Suppressor macrophage (primary cell): ENCODE data around the gene USH2A.

ENCODE experiments used
- DNase-seq, 4 experiments: peaks; one replicate each; pipeline ENCODE4 v3.0.0-alpha.2; 2020 to 2022

USH2A gene

DNA sequence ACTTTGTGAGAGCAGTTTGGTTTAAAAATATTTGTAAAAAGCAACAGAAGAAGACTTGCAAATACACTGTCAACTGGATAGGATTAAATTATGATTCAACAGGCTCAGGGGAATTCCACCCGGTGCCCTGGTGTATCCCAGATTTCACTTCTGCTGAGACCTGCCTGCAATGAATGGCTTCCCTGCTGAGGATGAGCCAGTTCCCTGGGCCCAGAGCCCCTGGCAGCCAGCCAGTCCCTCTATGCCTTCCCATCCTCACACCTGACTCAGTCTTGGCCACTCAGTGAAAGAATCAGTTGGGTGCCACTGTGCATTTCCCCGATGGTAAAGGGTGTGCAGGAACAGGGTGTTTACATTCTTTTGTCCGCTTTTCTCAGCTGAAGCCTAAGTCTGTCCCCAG is 791.8 kb downstream of the USH2A start:
- no peak for DNase-seq

DNA sequence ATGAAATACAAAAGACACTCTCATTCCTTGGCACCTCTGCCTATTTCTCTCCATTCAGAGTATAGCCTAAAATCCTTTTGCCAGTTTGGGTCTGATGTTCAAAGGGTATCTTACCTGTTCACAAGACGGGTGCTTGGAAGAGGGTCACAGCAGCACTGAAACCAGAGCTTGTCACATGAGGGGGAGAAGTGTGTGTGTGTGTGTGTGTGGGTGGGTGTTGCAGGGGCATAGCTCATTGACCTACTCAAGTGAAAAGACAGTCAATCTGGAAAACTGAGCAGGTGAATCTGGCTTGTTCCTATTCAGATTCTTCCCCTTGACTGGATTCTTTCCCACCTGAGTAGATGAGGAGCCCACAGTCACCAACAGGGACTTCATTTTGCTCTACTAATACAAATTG is 792.2 kb downstream of the USH2A start:
- DNase-seq: no peak

DNA sequence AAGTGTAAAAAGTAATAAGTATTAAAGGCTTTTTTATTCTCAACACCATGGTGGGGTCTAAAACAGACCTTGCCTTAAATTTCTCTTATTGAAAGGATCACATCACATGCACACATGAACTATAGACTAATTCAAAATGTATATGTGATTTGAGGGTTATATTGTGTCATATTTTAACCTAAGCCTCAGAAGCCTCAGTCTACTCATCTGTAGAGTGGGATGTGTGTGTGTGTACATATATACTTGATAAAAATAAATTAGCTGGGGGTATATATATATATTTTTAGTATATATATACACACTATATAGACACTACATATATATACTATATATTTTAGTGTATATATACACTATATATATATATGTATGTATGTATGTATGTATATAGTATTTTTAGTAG is 797.3 kb downstream of the USH2A start:
- no peak for DNase-seq

DNA sequence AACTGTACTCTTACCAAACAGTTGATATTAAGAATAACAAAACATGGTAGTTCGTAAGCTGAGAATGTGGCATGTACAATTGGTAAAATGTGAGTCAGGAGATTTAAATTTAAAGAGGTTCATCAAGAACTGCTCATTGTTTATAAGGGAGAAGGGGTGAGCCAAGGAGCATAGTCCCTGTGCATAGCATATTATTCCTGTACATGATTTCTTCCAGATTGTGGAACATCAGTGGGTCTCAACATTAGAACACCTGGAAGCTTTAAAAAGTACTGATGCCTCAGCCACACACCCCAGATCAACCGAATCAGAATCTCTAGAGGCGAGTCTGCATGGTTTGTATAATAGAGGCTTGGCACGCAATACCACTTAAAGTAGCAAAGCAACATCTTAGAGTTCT is 800.1 kb downstream of the USH2A start:
- no peak for DNase-seq

DNA sequence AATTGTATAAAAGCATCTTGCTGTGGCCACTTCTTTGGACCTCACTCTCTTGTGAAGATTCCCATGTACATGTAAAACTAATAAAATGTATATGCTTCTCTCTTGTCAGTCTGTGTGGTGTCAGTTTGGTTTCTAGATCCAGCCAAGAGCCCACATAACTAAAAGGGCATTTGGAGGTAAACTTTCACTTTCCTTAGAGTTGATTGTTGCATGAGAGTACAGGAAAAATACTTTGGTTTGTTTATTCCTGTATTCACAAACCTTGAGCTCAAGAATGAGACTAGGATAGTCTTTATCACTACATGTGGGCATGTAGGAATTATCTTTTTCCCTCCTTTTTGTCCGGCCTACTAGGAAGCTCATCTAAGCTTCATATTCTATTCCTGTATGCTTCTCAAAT is 805.3 kb downstream of the USH2A start:
- DNase-seq: no peak

GRCh38 chr1:215612391-215612790 is 810.9 kb downstream of the USH2A start:
- no peak for DNase-seq

GRCh38 chr1:215608646-215609045 is 814.6 kb downstream of the USH2A start:
- no peak for DNase-seq

GRCh38 chr1:215607412-215607811 is 815.8 kb downstream of the USH2A start:
- DNase-seq: no peak

DNA sequence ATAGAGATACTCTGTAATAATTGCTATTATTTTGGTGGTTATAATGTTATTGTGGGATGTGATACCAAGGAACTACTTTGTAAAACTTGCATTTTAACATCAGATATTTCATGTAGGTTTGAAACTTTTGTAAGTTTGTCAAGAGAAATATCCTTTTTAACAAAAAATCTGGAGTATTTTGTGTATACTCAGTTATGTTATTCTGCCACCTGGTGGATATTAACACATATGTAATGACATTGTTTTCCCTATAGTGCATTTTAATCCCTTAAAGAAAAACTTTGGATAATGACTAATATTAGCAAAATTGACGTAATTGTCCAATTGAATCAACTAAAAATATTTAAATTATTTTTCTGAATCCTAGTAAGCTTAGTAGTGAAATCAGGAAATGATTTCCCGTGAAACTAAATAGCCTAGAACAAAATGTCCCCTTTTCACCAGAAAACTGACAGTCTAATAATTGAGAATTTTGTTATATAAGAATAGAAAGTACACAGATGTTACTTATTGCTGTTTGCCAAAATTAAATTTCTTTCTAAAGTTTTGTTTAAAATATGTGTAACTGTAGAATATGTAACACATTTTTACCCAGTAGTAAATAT is 816.6 kb downstream of the USH2A start:
- DNase-seq: peak in 2 of 4 experiments; percentile 31 to 41

- DNase-seq: no peak
Measured at GRCh38 chr1:215606036-215606435, 817.2 kb downstream of the USH2A start.

DNA sequence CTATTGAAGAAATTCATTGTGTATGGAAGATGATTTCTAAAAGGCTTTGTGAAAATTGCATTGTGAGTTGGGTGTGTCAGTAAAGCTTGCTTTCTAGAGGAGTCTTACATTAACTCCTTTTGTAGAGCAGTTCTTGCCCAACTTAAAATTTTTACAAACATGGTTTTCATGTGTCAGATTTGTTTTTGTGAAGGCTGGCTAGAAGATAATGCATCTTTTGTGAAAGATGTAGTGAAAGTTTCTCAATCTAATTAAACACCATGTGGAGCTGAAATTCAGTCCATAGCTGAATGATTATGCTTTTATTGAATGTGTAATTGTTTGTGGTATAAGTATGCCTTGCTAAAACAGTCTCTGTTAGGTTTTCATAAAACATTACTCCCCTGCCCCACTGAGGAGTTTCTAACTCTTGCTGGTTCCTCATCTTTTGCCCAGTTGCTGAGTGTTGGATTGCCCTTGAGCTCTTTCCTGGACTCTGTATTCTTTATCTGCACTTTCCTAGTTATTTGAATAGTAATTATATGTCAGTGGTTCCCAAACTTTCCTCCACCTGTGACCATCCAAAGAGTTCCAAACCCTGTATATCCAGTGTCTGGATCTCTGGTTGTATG is 818.1 kb downstream of the USH2A start:
- DNase-seq: no peak

- no peak for DNase-seq
Measured at GRCh38 chr1:215603319-215603718, 819.9 kb downstream of the USH2A start.

GRCh38 chr1:215601276-215601675 is 822.0 kb downstream of the USH2A start:
- no peak for DNase-seq

DNA sequence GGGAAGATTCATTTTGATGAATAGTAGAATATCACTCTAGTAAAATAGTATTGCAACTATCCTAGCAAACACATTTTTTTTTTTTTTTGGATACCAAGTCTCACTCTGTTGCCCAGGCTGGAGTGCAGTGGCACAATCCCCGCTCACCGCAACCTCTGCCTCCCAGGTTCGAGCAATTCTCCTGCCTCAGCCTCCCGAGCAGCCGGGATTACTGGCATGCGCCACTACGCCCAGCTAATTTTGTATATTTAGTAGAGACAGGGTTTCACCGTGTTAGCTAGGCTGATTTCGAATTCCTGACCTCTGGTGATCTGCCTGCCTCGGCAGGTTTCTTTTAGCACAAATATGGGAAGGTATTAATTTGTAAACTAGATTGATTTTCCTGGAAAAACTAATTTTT is 822.4 kb downstream of the USH2A start:
- no peak for DNase-seq

- DNase-seq: no peak
Measured at GRCh38 chr1:215600258-215600792, 822.9 kb downstream of the USH2A start.

DNA sequence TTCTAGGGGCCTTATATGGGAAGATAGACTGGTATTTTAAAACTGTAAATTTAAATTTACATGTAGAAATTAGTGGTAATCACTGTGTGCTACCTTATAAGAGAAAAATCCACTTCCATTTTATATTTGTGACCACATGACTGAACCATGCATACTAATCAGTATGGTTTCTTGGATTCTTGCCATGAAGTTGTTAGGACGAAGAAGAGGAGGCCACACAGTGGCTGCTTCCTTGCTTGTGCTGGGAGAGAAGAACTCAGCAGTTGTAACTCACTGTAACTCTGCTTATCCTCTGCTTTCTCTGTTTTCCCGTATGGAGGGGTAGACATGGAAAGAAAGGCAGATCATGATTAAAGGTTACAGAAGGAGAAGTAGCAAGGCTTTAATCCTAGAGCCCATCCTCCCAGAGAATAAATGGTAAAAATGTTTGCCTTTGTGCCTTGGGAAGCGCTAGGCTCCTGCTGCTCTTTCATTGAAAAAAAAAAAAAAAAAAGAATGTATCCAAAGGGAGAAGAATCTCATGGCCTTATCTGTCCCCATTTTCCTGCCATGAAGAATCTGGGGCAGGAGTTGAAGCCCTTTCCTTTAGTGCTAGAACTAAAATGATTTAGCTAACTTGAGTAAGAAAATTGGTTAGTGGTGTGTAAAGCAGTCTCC is 823.7 kb downstream of the USH2A start:
- peak in 1 of 4 experiments; percentile 3 for DNase-seq

GRCh38 chr1:215597961-215598360 is 825.3 kb downstream of the USH2A start:
- DNase-seq: no peak

GRCh38 chr1:215595231-215595630 is 828.0 kb downstream of the USH2A start:
- DNase-seq: peak in 3 of 4 experiments; percentile 9 to 15 (median 9)

DNA sequence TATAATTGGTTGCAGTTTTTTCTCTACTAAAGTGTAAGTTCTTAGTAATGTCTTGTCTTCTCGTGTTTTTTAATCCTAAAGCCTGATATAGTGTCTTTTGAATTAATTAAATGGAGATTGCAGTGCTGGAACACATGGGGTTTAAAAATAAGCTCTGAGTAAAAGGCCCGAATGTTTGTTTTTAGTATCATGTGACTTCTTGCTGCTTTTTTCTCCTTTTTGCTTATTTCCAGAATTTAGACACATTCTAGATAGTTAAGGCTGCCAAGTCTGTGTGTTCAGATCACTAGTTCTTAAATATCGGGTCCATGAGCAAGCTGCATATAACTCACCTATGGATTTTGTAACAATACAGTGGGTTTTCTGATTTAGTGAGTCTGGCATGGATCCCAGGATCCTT is 828.6 kb downstream of the USH2A start:
- DNase-seq: no peak

- DNase-seq: no peak
Measured at GRCh38 chr1:215590779-215591491, 832.3 kb downstream of the USH2A start.

DNA sequence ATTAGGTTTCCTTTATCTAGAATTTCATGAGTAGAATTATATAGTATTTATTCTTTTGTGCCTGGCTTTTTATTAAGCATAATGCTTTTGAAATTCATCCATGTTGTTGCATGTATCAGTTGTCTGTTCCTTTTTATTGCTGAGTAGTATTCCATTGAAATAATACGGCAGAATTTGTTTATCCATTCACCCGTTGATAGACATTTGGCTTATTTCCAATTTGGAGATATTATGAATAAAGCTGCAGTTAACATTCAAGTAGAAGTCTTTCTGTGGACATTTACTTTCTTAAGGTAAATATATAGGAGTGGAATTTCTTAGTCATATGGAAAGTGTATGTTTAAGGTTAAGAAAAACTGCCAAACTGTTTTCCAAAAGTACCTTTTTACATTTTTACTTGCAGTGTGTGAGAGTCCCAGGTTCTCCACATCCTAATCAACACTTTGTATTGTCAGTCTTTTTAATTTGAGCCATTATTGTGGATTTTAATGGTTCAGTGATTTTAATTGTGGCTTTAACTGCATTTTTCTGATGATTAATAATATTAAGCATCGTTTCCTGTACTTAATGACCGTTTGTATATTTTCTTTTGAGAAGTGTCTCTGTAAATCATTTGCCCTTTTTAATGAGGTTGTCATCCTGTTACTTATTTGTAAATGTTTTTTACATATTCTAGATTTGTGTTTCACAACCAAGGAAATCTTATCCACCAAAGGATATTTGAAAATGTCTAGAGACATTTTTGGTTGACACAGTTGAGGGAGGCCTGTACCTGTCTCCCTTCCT is 833.4 kb downstream of the USH2A start:
- DNase-seq: no peak

DNA sequence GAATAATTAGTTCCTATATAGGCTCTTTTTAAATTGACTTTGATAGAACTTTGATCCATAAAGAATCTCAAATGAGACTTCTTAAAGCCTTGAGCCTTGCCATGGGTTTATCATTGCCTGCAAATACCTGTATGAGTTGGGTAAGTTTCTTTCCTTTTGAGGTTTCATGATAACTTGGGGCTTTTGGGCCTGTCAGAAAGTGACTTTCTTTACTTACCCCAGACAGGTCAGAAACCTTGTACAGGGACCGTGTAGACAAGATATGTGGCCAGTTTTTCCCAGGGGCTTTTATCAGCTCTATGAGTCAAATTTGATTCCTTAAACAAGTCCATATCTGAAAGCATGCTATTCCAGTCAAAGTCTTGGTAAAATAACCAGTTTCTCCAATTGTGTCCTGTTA is 838.9 kb downstream of the USH2A start:
- no peak for DNase-seq
